Measurements from ENCODE around the gene STXBP5.
A peak's percentile ranks its signal among the peaks of the same experiment; 100 is the strongest.

Gene STXBP5

DNA sequence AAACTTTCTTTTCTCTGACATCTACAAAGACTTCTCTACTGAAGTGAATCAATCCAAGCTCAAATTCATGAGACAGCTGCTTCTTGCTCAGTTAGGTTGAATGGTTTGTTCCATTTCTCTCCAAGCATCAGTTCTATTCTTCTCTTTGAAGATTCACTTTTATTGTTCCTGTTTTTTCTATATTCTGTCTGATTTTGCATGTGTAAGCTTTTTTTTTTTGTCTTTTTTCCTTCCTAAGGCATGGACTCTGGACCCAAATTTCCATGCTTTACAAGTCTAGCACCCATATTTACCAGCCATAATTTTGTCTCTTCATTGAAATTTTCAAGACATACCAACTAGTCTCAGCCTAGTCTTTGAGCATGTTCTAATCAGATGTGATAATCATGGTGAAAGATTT lies 25.9 kb upstream of the STXBP5 start:
- no peak for DNase-seq (ENCODE audit: low read depth)

DNA sequence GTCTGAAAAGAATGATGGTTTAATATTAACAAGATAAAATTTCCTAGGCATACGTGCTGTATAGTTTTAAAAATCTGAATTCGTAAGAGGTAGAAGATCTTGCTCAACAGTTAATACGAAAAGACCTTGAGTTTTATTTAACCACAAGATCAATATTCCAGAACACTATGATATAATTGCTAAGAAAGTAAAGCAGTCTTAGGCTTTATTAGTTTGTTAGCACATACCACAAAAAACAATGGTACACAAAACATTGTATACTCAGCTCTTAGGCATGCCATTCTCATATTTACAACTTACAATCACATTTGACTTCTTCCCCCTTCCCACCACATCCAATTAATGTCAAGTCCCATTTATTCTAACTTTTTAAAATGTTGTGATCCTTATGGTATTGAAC lies 24.4 kb upstream of the STXBP5 start:
- DNase-seq (ENCODE audit: low read depth), result no peak

DNA sequence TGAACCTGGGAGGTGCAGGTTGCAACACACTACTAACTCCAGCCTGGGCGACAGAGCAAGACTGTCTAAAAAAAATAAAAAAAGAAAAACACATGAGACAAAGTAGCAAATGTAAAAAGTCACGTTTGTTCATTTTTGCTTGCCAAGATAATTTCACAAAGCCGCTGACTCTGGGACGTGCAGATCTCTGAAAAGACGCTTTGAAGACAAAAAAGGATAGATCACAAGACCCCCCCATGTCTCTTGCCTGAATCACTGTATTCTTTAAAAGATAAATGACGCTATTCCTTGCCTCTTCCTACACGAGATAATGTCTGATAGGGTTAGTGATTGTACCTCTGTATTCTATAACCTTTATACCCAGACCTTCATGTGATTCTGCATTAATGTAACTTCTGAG lies 23.3 kb upstream of the STXBP5 start:
- DNase-seq (ENCODE audit: low read depth), result no peak

DNA sequence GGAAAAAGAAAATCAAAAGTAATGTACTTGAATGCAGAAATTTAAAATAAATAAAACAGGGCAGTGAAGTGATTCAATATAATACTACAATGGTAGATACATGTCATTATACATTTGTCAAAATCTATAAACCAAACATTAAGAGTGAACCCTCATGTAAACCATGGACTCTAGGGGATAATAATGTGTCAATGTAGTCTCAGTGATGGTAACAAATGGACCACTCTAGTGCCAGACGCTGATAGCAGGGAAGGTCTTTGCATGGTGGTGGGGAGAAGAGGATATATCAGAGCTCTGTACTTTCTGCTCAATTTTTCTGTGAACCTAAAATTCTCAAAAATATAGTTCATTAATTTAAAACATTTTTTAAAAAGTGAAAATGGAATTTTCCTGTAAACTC lies 19.8 kb upstream of the STXBP5 start:
- no peak for DNase-seq (ENCODE audit: low read depth)

DNA sequence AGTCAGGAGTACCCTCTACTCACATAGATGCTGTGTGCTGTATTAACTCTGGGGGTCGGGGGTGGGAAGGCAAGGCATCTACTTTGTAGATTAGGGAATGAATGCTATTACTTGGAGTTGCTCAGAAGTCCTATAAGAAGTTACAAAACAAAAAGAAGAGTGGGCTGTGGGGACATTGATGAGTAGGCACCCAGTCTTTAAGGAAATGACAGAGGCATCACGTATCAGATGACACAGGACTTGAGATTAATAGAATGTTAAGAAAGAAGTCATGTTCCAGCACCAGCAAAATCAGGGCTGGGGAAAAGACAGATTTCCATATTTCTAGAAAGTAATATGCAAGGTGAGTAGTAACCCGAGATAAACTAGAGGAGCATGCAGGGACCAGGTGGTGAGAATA lies 19.0 kb upstream of the STXBP5 start:
- DNase-seq (ENCODE audit: low read depth), result no peak

DNA sequence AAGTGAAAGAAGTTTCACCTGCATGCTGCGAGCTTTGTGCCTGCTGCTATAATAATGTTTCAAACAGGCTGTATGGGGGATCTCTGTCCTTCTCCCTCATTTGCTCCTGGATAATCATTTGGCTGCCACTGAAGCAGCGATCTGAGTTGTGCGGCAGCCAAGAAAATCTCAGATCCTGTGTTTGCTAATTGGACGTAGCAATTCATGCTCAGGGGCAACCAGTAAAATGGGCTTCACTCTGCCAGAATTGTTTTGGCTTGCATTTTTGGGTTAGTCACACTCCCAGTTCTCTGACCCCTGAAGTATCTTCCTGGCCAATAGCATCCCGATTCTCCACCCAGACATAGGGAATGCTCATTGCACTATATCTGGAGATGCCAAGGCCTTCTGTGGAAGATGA lies 13.7 kb upstream of the STXBP5 start:
- no peak for DNase-seq (ENCODE audit: low read depth)

DNA sequence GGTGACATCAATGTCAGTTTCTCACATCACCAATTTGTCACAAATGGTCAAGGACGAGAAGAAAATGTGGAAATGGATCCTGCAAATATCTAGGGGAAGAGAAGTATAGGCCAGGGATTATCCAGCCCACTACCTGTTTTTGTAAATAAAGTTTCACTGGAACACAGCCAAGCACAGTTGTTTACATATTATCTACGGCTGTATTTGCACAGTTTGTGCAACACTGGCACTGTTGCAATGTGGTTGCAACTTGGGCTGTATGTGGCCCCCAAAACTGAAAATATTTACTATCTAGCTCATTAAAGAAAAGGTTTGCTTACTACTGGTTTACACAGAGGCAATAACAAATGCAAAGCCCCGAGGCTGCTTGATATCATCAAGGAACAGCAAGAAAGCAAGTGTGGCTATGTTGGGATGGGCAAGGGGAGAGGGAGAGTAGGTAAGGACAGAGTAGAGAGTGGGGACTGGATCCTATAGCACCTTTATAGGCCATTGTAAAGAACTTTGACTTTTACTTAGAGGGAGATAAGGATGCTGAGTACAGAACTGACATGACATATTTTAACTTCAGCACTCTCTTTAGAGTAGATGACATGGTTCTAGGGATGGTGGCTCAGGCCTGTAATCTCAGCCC lies 11.8 kb upstream of the STXBP5 start:
- DNase-seq (ENCODE audit: low read depth), result no peak

DNA sequence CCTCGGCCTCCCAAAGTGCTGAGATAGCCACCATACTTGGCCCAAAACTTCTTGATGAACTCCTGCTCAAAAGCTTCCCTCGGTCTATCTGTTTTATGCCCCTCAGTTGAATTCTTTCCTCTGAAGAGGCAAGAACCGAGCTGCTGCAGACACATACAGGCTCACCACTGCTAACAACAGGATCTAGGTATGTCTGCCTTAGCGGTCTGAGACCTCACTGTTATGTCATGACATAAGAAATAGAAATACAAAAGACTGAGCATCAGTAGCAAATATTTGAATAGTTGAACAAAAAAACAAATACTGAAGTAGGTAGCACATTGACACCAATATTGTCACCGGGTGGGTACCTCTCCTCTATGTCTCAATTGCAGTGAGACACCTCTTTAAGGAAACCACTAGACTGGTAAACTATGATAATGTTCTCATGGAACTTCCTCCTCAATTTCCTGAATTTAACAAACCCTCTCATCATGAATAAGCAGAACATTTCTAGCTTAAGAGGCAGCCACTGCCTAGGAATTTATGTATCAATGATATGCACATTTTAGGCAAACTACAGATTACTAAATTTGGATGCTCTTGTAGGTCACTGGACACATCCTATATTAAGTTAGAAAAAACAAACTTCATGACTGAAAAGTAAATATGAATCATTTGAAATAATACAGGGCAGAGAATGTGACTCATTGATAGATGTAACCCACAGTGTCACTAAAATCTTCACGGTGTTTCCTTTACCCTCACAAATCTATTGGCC lies 9.4 kb upstream of the STXBP5 start:
- no peak for DNase-seq (ENCODE audit: low read depth)

DNA sequence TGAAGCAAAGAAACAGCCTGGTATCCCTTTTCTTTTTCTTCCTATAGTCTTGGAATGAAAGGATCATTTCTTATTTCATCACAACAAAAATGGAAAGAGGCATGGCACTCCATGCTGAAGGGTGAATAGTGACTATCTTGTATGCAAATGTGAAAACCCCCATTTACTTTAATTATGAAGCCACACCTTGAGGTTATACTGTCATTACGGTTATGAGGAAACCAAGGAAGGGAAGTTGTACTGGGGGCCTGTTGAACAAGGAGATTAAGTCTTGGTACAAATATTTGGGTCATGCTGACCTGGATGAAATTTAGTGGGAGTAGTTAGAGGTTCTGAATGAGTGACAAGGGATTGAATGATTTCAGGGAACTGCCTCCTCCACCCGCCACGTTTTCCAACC lies 8.7 kb upstream of the STXBP5 start:
- no peak for DNase-seq (ENCODE audit: low read depth)

DNA sequence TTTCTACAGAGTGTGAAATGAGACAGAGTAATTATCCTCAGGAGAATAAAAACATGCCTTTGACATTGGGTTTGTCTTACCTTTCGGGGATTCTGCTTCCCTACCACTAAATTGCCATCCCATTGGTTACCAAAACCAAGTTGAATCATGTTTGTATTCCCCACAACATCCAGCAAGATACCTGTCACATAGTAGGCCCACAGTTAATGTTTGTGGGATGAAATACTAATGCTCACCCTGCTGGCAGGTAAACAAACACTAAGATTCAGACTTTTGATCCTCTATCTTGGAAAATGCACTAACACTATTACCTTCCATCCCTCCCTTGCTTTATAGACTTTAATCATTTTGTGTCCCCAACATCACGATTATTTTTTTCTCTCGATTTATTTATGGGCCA lies 8.2 kb upstream of the STXBP5 start:
- no peak for DNase-seq (ENCODE audit: low read depth)

DNA sequence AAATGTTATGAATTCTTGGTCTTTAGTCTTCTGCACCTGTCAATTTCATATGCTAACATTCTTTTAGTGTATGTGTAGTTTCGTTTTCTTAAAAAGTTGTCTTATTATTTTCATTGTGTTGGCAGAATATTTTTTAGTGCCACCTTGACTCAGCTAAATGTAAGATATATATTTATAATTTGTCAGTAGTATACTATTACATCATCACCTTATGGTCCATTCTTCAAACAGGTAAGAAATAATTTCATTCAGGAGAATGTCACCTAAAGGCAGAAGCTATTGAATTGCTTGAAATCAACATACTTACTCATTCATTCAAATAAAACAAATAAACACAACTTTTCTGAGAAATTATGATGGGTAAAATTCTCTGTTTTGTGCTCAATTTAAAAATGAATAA lies 3.5 kb upstream of the STXBP5 start:
- no peak for DNase-seq (ENCODE audit: low read depth)

DNA sequence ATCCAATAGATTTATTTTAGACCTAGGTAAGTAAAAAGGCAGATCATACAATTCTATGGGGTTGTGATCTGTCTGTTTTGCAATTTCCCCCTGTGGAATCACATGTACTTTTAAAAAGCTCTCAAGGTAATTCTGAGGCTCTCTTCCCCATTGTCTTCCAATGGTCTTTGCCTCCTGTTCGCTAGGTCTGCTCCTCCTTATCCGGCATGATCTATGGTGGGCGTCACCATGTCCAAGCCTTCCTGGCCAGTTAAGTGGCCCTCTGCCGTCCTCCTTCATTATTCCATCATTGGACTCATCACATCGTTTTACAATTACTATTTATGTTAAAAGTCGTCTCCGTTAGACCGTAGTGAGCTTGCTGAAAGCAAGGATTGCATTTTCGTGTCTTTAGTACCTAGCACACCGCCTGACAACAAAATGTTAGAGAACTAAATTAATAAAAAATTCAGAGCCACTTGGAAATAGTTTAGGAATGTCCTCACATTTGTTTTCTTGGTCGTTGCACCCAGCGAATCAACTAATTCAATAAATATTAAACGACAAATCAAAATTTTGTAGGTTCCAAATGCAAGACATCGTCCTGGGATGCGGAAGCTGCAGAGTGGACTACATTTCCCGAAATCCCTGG lies 2.2 kb upstream of the STXBP5 start:
- DNase-seq (ENCODE audit: low read depth), result no peak

DNA sequence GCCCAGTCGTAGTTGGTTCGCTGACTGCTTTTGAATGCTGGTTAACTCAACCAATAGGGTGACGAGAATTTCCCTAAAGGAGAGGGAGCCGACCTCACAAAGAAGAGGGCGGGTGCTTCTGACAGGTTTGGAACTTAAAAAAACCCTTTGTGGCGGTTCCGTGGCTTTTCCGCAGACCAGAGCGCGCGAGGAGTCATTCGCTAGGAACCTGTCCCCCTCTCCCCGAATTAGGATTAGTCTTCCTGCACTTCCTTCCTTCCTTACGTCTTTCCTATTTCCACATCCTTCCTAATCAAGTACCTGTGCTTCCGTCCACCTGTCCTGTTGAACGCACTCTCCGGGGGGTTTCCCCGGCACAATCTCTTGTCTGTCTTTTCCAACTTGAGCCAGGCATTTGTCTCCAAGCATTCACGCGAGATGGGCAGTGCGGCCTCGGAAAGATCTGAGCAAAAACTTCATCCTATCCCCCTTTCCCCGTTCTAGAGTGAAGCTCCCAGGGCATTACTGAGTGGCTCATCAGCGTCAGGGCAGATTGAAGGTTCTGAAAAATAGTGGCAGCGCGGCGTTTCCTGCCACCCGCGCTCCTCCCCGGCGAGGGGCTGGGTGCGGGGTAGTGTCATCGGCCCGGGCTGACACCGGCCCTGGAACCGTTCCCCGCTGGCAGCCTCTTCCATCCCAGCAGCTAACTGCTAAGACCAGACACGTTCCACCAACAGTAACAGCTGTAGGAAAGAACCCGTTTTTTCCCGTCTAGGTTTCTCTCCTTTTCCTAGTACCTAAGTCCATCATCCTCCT lies 1.5 kb upstream of the STXBP5 start:
- peak; percentile 59 for DNase-seq (ENCODE audit: low read depth)

DNA sequence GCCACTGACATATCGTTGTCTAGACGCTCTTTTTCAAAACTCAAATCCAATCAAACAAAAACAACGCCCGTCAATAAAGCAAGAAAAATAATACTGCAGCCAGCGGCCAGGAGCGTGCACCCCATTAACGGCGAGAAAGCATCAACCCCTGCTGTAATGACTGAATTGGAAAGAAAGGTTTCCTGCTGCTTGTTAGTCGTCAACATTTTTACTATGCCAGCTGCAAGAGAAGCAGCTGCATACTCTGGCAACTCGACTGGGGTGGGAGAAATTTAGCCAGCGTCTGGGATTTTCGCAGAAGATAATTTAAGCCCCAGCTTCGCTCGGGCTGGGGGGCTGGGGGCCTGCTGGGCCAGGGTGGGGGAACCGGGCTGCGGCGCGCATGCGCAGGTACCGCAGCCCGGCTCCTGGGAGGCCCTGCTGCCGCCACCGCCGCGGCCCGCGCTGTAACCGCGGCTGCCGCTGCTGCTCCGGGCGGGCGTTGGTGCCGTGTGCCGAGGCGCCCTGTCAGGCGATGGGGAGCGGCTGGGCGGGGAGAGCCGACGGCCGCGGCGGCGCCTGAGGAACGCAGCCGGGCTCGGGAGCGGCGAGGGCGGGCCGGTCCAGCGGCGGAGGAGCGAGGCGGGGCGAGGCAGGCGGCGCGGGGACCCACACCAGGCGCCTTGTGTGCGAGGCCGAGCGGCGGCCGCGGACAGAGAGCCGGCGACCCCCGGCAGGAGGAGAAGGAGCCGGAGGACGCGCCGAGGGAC lies 732 bp upstream of the STXBP5 start:
- DNase-seq (ENCODE audit: low read depth), result peak; percentile 64

DNA sequence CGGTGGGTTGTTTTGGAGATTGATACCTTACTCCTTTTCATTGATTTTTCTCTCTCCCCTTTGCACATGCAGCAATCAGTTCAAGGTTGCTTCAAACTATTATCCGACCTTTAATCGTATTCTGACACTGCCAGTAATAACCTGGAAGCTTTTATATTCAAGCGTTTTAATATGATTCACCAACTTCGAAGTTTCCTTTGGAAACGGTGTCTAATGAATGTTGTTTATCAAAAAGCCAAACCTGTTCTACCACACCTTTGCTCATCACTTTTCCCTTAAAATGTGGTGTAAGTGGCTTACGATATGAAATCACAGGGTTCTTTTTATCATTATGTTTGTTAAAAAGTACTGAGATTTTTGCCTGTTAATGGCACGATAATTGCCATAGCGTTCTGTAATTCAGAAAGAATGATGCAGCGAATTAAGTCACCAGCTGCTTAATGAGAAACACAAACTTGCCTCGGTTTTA lies 660 bp downstream of the STXBP5 start:
- DNase-seq (ENCODE audit: low read depth), result no peak

DNA sequence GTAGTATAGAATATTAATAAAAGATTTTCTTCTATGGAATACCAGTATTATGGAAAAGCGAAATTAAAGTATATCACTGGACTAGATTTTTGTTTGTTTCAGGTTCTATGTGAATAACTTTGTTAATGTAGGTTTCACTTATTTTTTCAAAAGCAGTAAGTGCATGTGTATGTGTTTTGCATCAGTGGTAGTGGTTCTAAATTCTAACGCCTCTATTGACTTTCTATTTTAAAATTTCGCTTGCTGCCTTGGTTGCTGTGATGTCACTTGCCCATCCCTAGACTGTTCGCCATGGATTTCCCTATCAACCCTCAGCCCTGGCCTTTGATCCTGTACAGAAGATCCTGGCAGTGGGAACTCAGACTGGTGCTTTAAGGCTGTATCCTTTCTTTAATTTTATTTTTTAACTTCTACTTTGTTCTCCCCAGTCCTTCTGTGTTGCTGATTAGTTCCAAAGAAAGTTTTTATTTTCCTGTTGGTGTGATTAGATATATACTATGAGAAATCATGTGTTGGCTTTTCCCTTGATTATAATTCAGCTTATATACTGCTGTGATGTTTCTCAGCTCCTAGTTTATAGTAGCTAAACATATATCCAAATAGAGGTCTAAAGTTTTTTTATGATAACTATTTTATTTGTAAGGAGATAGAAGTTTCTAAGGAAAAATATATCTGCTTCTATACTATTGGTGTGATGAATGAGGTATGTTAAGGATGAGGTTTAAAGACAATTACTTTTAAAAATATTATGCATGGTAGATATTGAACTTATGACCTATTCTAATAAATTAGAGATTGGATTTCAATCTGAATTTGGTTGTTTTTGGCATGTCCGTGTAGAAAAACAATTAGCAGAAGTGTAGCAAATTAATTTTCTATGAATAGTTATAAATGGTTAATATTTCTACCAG lies 1.7 kb downstream of the STXBP5 start:
- DNase-seq (ENCODE audit: low read depth), result no peak

DNA sequence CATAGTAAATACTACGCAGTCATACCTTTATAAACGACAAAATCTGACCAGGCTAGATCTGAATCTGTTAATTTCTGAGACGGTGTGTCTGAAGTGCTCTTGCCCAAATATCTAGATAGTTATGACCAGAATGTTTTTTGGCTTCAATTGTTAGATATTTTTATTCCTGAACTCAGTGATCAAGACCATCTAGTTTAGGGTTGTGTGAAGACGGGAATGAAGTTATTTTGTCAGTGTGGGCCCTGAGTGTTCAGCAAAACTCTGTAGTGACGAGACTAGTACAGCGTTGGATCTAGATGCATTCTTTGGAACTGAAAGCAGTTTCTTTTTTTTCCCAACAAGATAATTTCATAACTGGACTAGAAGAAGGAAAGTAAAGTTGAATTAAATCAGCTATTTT lies 3.1 kb downstream of the STXBP5 start:
- no peak for DNase-seq (ENCODE audit: low read depth)

DNA sequence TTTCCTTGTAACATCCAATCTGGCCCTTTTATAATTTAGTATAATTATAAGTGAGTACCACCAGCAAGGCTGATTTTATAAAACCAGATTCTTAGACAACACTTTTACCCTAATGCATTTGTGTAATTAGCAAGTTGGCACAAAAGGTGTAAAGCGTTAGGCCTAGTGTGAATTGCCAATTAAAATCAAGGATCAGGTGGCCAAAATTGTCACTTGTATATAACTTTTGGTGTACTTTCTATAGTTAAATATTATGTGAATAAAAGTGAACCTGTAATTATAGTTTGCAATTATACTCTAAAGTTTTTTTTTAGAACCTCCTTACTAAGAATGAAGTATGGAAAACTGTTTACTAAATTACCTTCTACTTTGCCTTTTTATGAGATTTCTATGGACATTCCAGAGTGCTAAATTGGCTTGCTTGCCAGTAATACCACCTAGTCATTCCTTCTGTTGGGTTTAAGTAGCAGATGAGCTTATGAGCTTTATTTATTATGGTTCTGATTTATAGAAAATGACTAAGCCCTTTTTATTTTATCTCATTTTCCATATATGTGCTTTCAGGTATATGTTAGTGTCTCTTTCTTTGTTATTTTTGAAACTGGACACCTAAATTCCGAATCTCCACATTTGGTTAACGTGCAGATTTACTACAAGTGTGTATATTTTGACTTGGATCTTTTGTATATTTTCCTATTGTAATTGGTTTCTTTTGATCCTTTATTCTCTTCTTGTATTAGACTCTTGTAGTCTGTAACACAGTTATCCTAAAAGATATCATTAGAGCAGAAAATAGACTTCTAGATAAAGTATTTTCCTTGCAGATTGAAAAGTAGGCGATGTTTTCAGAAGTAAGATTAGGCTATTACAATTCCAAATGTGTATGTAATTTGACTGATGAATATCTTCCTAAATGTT lies 3.9 kb downstream of the STXBP5 start:
- DNase-seq (ENCODE audit: low read depth), result no peak

DNA sequence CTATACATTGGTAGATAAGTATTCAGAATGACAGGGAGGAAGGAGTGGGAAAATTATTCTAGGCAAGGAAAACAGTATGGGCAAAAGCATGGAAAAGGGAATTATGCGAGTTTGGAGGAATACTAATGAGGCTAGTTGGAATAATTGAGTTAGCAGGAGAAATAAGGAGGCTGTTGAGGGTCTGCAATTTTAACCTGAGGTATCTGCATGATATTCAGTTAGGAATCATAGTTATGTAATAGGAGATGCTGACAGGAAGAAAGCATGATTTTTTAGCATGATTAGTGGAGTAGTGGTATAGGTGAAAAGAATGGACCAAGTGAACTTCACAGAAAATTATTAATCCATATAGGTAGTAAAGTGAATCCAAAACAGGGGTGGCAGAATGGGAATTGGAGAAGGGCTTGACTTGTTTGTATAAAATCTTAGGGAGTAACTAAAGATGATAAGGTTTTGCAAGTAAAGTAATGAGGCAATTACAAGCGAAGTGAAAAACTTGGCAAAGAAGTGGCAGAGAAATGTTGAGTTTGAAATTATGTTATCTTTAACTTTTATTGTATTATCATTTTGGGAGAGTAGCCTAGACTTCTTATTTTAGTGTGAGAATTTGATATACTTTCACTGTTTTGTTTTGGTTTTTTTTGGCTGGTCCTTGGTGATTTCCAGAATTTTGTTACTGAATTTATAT lies 5.7 kb downstream of the STXBP5 start:
- no peak for DNase-seq (ENCODE audit: low read depth)
